A549 treated with DMSO at 1 μM for 4 hours (cell line): Measurements from ENCODE around the gene PLB1. TPM values are rescaled to one million over a fixed set of nuclear protein-coding genes. Genes with fewer than 3 reads are reported as not detected.

ENCODE experiments used
- total RNA-seq: library from RNA; stranded (reverse); fragments of 200-300 nt; extraction: Qiagen RNA extraction; gene quantifications from 5 replicates; pipeline ENCODE4 v1.2.3, GENCODE V29; 2022; ENCODE audit warnings: low read depth

PLB1 gene, protein sequence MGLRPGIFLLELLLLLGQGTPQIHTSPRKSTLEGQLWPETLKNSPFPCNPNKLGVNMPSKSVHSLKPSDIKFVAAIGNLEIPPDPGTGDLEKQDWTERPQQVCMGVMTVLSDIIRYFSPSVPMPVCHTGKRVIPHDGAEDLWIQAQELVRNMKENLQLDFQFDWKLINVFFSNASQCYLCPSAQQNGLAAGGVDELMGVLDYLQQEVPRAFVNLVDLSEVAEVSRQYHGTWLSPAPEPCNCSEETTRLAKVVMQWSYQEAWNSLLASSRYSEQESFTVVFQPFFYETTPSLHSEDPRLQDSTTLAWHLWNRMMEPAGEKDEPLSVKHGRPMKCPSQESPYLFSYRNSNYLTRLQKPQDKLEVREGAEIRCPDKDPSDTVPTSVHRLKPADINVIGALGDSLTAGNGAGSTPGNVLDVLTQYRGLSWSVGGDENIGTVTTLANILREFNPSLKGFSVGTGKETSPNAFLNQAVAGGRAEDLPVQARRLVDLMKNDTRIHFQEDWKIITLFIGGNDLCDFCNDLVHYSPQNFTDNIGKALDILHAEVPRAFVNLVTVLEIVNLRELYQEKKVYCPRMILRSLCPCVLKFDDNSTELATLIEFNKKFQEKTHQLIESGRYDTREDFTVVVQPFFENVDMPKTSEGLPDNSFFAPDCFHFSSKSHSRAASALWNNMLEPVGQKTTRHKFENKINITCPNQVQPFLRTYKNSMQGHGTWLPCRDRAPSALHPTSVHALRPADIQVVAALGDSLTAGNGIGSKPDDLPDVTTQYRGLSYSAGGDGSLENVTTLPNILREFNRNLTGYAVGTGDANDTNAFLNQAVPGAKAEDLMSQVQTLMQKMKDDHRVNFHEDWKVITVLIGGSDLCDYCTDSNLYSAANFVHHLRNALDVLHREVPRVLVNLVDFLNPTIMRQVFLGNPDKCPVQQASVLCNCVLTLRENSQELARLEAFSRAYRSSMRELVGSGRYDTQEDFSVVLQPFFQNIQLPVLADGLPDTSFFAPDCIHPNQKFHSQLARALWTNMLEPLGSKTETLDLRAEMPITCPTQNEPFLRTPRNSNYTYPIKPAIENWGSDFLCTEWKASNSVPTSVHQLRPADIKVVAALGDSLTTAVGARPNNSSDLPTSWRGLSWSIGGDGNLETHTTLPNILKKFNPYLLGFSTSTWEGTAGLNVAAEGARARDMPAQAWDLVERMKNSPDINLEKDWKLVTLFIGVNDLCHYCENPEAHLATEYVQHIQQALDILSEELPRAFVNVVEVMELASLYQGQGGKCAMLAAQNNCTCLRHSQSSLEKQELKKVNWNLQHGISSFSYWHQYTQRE (N-terminal part only)
- 1.1 to 2.0 TPM (median 1.6 TPM) in 5 replicates for total RNA-seq

DNA sequence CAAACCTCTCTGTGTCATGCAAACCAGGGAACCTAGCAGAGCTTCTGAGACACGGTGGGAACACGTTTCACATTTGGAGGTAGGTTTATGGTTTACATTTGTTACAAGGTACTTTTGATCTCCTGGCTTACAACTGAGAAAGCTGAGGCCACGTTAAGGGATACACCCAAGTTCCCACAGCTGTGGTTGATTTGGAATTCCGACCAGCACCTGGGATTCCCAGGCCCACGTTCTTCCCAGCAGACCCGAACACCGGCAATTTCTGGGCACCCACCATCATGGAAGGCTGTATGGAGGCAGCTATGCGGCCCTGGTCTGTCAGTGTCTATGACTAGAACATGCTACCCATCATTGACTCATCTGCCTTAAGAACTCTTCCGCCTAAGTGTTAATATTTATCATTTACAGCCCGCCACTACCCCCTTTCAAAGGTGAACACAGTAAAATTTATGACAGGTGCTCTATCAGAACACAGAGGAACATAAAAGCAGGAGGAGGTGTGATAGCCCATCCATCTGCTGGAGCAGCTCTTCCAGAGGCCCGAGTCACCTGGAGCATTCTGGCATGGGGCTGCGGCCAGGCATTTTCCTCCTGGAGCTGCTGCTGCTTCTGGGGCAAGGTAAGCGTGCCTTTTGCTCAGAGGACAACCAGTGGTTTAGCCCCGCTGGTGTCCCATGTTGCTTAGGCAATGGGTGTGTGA is at the start of gene PLB1:
Gene PLB1, plus strand, starts transcription at position 510 of the 700 bp plus-strand sequence. Its CDS starts 55 bp downstream, at position 565.

Other genes with a start within 250 kb of the PLB1 start
- 42.2 to 52.1 TPM (median 48.9 TPM) in 5 replicates for gene FOSL2, start 103.2 kb upstream of the PLB1 start, total RNA-seq